ENCODE results near the gene TRABD2B.

DNA sequence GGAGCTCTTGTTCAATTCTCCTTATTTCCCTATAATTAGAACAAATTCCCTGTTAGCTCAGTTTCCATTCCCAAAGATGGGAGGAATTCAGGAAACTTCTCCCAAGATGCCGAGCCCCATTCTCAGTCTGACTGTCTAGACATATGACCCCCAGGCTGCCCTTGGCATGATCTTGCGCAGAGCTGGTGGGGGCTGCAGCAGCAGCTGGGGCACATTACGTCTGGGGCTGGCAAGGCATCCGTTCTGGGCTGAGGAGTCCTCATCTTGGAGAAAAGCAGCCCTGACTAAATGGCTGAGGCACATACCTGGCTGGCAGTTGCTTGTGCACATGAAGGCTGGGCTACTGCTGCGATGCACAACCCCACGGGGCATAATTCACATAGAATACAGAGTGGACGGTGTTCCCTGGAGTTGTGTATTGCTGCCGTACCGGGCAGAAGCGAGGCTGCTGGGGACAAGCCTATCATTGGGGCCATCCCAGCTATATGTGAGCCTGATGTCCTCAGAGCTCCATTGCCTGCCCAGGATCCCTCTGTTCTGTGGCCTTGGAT, 36.4 kb upstream of the TRABD2B start:
- TF ChIP-seq POLR2A (IDR thresholded peaks at IDR 0.05; ENCODE audit: low read depth, low read length) (no peak), MYC (IDR thresholded peaks at IDR 0.05; ENCODE audit: low read depth, low read length) (no peak), EZH2 (IDR thresholded peaks at IDR 0.05; ENCODE audit: borderline replicate concordance, low read depth, low read length, severe bottlenecking) (no peak), POLR2AphosphoS5 (IDR thresholded peaks at IDR 0.05; ENCODE audit: insufficient read depth, low read depth, low read length) (no peak)
- TF ChIP-seq, protein P1, sequence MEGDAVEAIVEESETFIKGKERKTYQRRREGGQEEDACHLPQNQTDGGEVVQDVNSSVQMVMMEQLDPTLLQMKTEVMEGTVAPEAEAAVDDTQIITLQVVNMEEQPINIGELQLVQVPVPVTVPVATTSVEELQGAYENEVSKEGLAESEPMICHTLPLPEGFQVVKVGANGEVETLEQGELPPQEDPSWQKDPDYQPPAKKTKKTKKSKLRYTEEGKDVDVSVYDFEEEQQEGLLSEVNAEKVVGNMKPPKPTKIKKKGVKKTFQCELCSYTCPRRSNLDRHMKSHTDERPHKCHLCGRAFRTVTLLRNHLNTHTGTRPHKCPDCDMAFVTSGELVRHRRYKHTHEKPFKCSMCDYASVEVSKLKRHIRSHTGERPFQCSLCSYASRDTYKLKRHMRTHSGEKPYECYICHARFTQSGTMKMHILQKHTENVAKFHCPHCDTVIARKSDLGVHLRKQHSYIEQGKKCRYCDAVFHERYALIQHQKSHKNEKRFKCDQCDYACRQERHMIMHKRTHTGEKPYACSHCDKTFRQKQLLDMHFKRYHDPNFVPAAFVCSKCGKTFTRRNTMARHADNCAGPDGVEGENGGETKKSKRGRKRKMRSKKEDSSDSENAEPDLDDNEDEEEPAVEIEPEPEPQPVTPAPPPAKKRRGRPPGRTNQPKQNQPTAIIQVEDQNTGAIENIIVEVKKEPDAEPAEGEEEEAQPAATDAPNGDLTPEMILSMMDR (IDR thresholded peaks at IDR 0.05; ENCODE audit: extremely low read depth in 1 of 2, insufficient read depth in 1 of 2, low read depth in 1 of 2, low read length in 2 of 2): no peak
- TF ChIP-seq, protein P2, sequence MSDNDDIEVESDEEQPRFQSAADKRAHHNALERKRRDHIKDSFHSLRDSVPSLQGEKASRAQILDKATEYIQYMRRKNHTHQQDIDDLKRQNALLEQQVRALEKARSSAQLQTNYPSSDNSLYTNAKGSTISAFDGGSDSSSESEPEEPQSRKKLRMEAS (IDR thresholded peaks at IDR 0.05; ENCODE audit: insufficient read depth, insufficient read length): no peak
